ENCODE data around the gene GZMA. TPM values are rescaled to one million over a fixed set of nuclear protein-coding genes. Genes with fewer than 3 reads are reported as not detected.

The GZMA gene
- polyA plus RNA-seq, 2 of the 4 experiments (the other 2 are of a cell fraction): not detected

- H3K4me2 ChIP-seq: no peak overlapping the region
- FAIRE-seq (no peak), ATAC-seq (peak in 1 of 2 experiments; percentile 24; a peak in 1 of 6 replicates), DNase-seq (ENCODE audit: low read depth in 1 of 2, low spot score in 1 of 2) (no peak)
- H3K4me1 ChIP-seq: no peaks in the 10 kb centered on the region
- 19% methylated on average over 5 of the region's 5 CpGs for WGBS (ENCODE audit: missing lambda C conversion rate)
- no peak overlapping the region for H3K27ac ChIP-seq
- CTCF ChIA-PET: no interaction called here
- H3K9me3 ChIP-seq: no peaks in the 10 kb centered on the region
- H3K4me3 ChIP-seq: no peak overlapping the region
- TF ChIP-seq, protein P1, sequence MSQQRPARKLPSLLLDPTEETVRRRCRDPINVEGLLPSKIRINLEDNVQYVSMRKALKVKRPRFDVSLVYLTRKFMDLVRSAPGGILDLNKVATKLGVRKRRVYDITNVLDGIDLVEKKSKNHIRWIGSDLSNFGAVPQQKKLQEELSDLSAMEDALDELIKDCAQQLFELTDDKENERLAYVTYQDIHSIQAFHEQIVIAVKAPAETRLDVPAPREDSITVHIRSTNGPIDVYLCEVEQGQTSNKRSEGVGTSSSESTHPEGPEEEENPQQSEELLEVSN (IDR thresholded peaks at IDR 0.05; ENCODE audit: borderline replicate concordance, low read depth): no peak
- no peak for TF ChIP-seq RCOR1 (IDR thresholded peaks at IDR 0.05; ENCODE audit: low read depth, low read length)
- TF ChIP-seq POLR2AphosphoS2 (conservative IDR thresholded peaks at IDR 0.05; ENCODE audit: low read length): no peak
- no peak for TF ChIP-seq HES2 (IDR thresholded peaks at IDR 0.05)
- TF ChIP-seq, protein P2, sequence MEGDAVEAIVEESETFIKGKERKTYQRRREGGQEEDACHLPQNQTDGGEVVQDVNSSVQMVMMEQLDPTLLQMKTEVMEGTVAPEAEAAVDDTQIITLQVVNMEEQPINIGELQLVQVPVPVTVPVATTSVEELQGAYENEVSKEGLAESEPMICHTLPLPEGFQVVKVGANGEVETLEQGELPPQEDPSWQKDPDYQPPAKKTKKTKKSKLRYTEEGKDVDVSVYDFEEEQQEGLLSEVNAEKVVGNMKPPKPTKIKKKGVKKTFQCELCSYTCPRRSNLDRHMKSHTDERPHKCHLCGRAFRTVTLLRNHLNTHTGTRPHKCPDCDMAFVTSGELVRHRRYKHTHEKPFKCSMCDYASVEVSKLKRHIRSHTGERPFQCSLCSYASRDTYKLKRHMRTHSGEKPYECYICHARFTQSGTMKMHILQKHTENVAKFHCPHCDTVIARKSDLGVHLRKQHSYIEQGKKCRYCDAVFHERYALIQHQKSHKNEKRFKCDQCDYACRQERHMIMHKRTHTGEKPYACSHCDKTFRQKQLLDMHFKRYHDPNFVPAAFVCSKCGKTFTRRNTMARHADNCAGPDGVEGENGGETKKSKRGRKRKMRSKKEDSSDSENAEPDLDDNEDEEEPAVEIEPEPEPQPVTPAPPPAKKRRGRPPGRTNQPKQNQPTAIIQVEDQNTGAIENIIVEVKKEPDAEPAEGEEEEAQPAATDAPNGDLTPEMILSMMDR (IDR thresholded peaks at IDR 0.05): no peak
- no peak for TF ChIP-seq HOXA7 (CRISPR knock-in tag; IDR thresholded peaks at IDR 0.05)
- TF ChIP-seq MAX (IDR thresholded peaks at IDR 0.05): no peak
- POLR2A ChIA-PET: no interaction called here
Measured at GRCh38 chr5:55063220-55063863, 39.1 kb upstream of the GZMA start.

DNA sequence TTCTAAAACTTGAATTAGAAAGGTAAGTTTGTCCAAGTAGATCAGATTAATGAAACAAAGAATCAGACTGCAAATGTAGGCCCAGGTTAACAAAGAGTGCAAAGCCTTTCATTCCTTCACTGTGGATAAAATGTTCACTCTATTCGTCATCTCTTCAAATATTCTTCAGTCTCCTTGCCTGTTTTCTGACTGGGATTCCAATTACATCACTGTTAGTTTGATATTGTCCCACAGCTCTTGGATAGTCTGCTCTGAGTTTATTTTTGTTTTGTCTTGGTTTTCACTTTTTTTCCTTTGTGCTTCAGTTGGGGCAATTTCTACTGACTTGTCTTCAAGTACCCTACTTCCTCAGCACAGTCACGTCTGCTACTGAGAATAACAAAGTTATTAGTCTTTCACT is 38.5 kb upstream of the GZMA start:
- Histone ChIP-seq H3K4me3 (no peak overlapping the region), H3K9me3 (no peaks in the 10 kb centered on the region), H3K4me2 (no peak overlapping the region), H3K4me1 (no peaks in the 10 kb centered on the region), H3K27ac (no peak overlapping the region)
- TF ChIP-seq ESRRA (IDR thresholded peaks at IDR 0.05; ENCODE audit: borderline replicate concordance, low read length): no peak
- DNase-seq (ENCODE audit: low read depth in 1 of 2, low spot score in 1 of 2) (no peak), ATAC-seq (no peak), FAIRE-seq (no peak)
- ChIA-PET POLR2A (no interaction called here), CTCF (no interaction called here)
- WGBS (ENCODE audit: missing lambda C conversion rate): 9% methylated on average over 2 of the region's 2 CpGs

GRCh38 chr5:55064523-55064922 is 37.9 kb upstream of the GZMA start:
- H3K27ac ChIP-seq: no peak overlapping the region
- ChIA-PET POLR2A (no interaction called here), CTCF (interaction anchor here (0.6 kb wide), 1 partner anchor 138 kb away, joined by 3 read pairs; no protein-coding TSS in a partner anchor)
- no peak for ATAC-seq
- DNase-seq (ENCODE audit: low read depth in 1 of 2, low spot score in 1 of 2): no peak
- H3K9me3 ChIP-seq: no peaks in the 10 kb centered on the region
- no peak overlapping the region for H3K4me2 ChIP-seq
- no peaks in the 10 kb centered on the region for H3K4me1 ChIP-seq
- no peak for FAIRE-seq
- 19% methylated on average over 3 of the region's 3 CpGs for WGBS (ENCODE audit: missing lambda C conversion rate)
- H3K4me3 ChIP-seq: no peak overlapping the region
- TF ChIP-seq RAD21 (conservative IDR thresholded peaks at IDR 0.05 in 1 of 2, IDR thresholded peaks at IDR 0.05 in 1 of 2): no peak
- TF ChIP-seq MAX (IDR thresholded peaks at IDR 0.05): no peak
- no peak for TF ChIP-seq HEYL (CRISPR knock-in tag; IDR thresholded peaks at IDR 0.05)
- TF ChIP-seq, protein P3, sequence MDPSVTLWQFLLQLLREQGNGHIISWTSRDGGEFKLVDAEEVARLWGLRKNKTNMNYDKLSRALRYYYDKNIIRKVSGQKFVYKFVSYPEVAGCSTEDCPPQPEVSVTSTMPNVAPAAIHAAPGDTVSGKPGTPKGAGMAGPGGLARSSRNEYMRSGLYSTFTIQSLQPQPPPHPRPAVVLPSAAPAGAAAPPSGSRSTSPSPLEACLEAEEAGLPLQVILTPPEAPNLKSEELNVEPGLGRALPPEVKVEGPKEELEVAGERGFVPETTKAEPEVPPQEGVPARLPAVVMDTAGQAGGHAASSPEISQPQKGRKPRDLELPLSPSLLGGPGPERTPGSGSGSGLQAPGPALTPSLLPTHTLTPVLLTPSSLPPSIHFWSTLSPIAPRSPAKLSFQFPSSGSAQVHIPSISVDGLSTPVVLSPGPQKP (IDR thresholded peaks at IDR 0.05; ENCODE audit: low read depth, low read length): no peak
- no peak for TF ChIP-seq HDAC2 (IDR thresholded peaks at IDR 0.05)
- TF ChIP-seq ZSCAN20 (CRISPR knock-in tag; IDR thresholded peaks at IDR 0.05): no peak
- TF ChIP-seq ZC3H11A (IDR thresholded peaks at IDR 0.05): no peak
- no peak for TF ChIP-seq EHMT2 (IDR thresholded peaks at IDR 0.05; ENCODE audit: low read depth)
- TF ChIP-seq NFE2L2 (conservative IDR thresholded peaks at IDR 0.05; ENCODE audit: low read length): no peak
- no peak for TF ChIP-seq HOXB13 (CRISPR knock-in tag; IDR thresholded peaks at IDR 0.05; ENCODE audit: low read depth)
- TF ChIP-seq CHD2 (IDR thresholded peaks at IDR 0.05; ENCODE audit: low read length, partially characterized antibody): no peak
- no peak for TF ChIP-seq FOXS1 (CRISPR knock-in tag; IDR thresholded peaks at IDR 0.05)
- TF ChIP-seq MAZ (IDR thresholded peaks at IDR 0.05; ENCODE audit: borderline replicate concordance, low read depth, low read length): no peak
- TF ChIP-seq GATA3 (IDR thresholded peaks at IDR 0.05; ENCODE audit: borderline replicate concordance): no peak
- no peak for TF ChIP-seq CEBPB (IDR thresholded peaks at IDR 0.05)
- no peak for TF ChIP-seq POLR2A (IDR thresholded peaks at IDR 0.05; ENCODE audit: low read length)
- TF ChIP-seq, protein P4, sequence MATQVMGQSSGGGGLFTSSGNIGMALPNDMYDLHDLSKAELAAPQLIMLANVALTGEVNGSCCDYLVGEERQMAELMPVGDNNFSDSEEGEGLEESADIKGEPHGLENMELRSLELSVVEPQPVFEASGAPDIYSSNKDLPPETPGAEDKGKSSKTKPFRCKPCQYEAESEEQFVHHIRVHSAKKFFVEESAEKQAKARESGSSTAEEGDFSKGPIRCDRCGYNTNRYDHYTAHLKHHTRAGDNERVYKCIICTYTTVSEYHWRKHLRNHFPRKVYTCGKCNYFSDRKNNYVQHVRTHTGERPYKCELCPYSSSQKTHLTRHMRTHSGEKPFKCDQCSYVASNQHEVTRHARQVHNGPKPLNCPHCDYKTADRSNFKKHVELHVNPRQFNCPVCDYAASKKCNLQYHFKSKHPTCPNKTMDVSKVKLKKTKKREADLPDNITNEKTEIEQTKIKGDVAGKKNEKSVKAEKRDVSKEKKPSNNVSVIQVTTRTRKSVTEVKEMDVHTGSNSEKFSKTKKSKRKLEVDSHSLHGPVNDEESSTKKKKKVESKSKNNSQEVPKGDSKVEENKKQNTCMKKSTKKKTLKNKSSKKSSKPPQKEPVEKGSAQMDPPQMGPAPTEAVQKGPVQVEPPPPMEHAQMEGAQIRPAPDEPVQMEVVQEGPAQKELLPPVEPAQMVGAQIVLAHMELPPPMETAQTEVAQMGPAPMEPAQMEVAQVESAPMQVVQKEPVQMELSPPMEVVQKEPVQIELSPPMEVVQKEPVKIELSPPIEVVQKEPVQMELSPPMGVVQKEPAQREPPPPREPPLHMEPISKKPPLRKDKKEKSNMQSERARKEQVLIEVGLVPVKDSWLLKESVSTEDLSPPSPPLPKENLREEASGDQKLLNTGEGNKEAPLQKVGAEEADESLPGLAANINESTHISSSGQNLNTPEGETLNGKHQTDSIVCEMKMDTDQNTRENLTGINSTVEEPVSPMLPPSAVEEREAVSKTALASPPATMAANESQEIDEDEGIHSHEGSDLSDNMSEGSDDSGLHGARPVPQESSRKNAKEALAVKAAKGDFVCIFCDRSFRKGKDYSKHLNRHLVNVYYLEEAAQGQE (IDR thresholded peaks at IDR 0.05): no peak
- TF ChIP-seq HOXA7 (CRISPR knock-in tag; IDR thresholded peaks at IDR 0.05): no peak

Measured in A549 (cell line).